ENCODE measurements around the gene INPP5A.

The INPP5A gene

DNA sequence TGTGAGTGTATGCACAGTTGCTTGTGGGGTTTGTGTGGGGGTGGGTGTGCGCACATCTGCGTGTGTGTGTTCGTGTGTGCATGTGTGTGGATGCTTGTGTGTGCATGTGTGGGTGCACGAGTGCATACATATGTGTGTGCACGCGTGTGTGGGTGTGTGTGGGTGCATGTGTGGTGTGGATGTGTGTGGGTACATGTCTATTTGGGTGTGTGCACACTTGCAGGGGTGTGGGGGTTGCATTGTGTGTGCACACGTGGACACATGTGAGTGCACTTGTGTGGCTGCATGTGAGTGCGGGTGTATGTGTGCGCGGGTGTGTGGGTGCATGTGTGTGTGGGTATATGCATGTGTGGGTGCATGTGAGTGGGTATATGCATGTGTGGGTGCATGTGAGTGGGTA, 174.7 kb downstream of the INPP5A start:
- no peak for DNase-seq

DNA sequence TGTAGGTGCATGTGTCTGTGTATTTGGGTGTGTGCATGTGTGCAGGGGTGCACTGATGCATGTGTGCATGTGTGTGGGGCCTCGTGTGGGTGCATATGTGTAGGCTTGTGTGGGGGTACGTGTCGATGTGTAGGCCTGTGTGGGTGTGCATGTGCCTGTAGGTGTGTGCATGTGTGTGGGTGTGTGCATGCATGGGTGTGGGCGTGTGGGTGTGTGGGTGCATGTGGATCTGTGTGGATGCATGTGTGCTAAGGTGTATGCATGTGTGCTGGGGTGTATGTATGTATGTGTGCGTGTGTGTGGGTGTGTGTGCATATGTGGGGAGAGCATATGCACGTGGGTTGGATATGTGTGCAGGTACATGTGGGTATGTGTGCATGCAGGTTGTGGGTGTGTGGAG, 175.2 kb downstream of the INPP5A start:
- no peak for DNase-seq

DNA sequence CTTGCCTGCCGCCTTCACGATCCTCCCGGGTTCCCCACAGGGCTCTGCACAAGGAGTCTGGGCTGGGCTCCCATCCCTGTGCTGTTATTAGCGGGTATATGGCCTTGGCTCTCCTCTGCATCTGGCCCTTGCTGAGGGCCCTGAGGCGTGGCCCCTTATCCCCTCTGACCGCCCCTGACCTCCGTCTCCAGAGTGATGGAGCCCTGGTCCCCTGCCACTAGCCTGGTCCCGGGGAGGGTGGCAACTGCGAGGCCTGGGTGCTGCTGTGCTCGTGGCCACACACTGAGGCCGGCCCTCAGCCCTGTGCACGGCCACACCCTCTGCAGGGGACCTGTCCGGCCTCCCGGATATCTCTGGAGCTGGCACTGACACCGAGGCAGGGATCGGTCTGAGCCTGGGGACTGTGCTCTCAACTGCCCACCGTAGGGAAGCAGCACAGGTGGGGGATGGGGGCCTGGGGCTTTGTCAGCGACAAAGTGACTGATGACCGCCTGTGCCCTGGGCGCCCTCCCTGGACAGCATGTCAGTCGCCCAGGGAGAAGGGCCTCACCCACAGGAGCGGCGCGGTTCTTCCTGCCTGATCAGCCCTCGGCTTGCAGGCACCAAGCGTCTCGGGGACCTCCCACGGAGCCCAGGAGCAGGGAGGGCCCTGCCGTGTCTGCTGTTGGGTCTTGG, 176.0 kb downstream of the INPP5A start:
- no peak for DNase-seq

DNA sequence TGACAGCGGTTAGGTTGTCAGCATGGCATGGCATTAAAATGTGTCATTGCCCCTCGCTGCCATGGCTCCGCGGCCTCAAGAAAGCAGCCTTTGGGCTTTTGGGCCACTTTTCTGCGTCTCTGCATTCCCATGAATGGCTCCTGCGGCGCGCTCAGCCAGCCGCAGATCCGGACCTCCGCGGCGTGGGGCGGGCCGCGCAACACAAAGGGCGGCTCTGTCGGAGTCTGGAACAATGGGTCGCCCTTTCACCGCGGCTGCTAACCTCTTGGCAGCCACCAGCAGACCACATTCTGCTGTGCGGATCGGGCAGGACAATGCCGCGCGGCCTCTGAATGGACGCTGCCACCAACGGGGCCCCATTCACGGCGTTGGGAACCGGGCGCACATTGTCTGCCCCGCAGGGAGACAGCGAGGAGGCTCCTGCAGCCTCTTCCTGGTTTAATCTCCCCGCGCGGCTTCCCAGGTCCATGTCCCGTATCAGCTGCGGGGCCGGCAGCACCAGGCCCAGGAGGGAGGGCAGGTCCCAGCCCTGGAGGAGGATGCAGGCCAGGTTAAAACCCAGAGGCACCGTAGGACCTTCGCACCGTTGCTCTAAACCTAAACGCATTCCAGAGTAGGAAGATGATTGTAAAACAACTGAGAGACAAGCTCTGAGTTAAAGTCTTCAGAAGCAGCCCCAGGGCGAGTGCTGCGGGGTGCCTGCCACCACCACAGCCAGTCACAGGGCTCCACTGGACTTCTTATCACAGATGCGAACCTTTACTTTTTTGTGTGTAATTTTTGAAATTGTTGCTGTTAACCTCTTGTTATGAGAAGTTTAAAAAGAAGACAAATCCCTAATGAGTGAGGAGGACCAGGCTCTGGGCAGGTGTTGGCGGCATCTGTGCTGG, 176.8 kb downstream of the INPP5A start:
- DNase-seq = no peak

DNA sequence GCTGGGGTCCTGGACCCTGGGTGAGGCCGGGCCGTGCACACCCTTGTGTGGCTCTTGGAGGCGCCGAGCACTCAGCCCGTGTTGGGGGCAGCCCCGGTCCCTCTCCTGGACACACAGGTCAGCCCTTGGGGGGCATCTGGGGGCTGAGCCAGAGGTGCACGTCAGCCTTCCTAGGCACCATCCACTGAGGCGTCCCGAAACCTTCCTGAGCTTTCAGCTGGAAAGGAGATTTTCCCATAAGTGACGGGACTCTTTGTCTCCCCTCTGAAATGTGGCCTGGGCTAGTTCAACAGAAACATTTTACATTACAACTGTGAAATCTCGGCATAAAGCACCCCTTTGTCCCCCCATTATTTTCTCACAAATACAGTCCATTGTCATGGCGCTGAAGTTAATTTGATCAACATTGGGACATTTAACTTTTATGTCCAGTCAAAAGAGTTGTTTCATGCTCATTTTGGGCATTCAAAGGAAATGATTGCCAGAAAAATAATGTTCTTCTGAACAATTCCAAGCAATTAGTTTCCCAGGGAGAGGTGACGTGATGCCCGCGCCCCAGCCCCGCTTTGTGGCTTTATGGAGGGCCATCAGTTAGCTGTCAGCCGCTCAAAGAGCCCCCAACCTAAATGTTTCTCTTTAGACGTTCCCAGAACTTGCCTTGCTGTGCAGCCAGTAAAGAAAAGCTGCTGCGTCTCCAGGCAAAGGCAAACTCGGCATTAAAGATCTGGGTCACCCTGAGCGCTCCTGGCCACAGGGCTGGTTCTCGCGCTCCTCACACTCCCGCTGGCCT, 177.6 kb downstream of the INPP5A start:
- DNase-seq = no peak

DNA sequence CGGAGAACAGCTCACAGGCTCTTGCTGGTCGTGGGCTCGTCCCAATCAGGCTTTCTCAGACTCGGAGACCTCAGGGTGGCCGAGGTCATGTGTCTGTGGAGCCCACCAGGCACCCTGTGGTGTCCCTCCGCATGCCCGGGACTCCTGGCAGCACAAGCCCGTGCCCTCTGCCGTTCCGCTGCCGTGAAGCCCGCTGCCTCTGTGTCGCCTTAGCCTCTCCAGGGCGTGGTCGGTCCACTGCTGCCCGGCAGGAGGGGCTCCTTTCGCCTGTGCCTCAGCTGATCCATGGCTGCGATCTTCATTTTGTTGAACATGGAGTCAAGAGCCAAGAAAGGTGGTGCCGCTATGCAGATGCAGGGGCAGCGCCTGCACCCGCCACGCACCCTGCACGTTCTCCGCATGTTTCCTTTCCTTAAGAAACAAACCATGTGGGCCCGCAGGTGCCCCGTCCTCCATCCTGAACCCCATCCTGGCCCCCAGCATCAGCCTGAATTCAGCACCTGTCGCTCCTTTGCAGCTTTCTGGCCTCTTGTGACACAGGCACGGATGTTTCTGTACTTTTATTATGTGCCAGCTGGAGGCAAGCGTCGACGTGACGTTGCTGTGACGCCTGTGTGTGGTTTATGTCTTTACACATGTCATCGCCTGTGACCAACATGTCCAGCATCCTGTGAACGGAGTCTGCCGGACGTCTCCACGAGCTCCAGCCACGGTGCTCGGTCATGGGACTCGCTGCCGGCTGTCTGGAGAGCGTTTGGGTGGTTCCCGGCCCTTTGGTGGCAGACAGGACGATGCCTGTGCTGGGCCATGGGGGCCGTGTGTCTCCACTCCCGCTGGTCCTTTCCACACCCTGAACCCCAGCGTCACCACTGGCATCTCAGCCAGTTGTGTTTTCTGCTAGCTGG, 178.4 kb downstream of the INPP5A start:
- no peak for DNase-seq

DNA sequence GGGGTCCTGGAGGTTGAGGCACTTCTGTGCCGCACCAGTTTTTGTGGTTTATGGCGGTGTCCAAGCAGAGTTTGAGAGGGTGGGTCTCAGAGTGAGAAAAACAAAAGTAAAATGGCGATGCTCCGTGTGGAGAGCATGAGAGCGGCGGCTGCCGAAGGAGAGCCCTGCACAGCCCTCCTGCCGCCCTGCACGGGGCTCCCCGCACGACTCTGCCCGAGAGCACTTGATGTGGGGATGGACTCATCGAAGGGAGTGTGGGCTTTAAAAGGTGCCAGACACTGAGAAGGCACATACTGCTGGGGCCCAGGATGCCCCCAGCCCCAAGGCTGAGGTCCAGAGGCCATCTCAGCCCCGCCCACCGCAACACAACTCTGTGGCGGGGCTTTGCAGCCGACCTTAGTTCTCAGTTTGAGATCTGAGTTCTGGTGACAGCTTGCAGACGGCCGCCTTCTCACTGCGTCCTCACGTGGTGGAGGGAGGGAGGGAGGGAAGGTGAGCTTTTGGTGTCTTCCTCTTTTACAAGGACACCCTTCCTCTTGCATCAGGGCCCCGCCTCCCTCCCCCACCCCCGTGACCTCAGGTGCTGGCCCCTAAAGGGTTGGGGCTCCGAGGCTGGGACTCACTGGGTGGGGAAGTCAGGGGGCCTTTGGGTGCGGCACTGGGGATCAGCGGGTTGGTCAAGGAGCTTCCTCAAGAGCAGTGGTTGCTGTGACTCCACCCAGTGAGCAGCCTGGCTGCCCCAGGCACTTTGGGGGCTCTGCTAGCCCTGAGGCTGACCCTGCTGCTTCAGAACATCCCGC, 179.3 kb downstream of the INPP5A start:
- DNase-seq = no peak

DNA sequence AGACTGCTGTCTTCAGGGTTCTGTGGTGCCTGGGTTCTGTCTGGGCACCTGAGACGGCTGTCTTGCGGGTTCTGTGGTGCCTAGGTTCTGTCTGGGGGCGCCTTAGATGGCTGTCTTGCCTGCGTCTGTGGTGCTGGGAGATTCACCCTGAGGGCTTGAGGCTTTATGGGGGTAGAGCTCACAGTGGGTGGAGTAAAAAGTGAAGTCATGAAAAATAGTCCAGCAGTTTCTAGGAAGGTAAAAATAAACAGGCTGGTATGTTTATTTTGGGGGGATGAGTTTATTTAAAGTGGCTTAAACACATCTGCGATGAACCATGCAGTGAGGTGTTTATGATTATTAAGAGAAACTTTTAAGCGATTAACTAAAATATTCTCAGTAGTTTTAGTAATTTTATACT, 184.1 kb downstream of the INPP5A start:
- DNase-seq = no peak

DNA sequence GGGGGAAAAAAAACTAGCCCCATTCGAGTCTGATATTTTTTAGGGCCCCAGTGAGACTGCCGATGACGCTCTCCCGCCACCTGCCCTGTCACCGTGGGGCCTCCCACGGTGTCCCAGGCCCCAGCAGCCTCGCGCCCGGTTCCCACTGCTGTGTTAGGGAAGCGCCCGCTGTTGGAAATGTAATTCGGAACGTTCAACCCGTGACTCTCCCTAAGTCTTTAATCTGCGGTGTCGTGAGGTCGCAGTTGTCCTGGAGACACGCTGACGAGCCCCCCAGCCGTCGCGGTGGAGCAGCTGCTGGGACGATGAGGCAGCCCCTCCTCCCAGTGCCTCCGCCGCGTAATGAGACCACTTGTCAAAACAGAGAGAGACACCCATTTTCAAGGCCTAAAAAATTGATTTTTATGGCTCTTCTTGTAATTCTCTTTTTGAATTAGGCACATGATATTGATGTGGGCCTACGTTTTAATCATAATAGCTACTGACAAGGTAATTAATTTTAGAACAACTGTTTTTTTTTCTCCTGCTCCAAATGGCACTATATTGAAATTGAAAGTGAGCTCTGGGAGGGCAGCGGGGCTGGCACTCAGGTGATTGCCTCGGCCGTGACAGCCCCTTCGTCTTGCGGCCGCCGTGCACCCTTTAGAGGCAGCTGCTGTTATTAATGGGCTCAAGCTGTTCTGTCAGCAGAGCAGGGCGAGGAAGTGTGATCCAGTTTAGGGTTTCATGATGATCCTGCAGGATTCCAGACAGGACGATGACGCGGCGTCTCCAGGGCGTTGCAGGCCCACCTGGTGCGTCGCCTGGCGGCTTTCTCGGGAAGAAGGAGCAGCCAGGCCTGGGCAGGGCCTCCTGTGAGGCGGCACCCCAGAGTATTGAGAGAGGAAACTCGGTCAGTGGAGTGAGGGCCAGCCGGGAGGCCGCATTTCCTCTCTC, 185.1 kb downstream of the INPP5A start:
- no peak for DNase-seq

DNA sequence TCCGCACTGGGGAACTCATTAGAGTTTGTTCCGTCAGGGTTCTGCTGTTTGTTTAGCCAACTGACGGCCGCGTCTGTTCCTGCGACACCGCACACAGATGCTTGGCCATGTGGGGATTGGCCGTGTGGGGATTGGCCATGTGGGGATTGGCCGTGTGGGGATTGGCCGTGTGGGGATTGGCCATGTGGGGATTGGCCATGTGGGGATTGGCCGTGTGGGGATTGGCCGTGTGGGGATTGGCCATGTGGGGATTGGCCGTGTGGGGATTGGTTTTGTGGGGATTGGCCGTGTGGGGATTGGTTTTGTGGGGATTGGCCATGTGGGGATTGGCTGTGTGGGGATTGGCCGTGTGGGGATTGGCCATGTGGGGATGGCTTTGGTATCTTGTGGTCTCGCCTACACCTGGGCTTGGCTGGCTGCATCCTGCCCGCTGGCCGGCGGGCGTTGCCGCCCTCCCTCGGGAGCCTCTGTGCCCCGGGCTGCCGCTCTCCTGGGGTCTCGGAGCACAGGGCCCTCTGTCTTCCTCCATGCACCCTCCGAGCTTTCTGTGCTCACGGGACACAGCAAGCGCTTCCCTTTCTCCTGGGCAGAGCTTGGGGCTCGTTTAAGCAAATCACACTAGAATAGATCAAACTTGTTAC, 185.9 kb downstream of the INPP5A start:
- DNase-seq = no peak

DNA sequence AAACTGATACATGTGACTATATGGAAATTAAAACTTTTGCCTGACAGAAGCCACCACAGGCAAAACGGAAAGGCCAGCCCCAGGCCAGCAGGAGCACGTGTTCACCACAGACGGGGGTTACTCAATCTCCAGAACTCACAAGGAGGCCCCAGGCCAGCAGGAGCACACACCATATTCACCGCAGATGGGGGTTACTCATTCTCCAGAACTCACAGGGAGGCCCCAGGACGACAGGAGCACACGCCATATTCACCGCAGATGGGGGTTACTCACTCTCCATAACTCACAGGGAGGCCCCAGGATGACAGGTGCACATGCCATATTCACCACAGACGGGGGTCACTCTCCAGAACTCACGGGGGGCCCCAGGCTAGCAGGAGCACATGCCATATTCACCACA, 186.9 kb downstream of the INPP5A start:
- DNase-seq = no peak

DNA sequence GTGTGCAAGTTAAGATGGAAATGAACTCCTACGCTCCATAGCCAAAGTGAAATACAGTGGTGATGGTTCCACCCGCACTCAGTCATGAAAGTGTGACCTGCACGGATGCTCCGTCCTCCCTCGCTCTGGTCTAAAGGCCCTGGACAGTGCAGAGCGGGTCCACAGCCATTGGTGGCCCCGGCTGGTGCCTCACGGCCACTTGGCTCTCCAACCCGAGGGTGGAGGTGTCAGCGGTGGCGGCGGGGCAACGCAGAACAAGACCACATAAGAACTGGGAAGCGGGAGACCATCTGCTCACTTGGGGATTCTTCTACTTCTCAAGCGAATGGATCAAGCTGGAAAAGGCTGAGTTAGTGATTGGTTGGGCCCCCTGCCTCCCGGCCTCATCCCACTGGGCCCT, 187.6 kb downstream of the INPP5A start:
- no peak for DNase-seq

DNA sequence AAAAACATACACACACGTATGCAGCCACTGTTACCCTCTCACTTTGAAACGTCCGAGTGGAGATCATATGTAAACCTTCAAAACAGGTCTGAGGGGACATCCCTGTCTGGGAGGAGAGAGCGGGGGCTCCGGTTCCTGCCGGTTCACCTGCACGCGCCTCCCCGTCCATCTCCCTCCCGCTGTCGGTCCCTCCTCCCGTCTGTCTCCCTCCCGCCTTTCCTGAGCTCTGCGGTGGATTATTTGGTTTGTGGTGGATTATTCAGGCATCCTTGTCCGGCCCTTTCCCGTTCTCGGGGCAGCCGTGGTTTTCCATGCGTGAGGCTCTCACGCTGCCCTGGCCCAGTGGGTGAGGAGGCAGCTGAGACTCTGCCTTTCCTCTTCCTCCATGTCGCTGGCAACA, 188.6 kb downstream of the INPP5A start:
- no peak for DNase-seq

DNA sequence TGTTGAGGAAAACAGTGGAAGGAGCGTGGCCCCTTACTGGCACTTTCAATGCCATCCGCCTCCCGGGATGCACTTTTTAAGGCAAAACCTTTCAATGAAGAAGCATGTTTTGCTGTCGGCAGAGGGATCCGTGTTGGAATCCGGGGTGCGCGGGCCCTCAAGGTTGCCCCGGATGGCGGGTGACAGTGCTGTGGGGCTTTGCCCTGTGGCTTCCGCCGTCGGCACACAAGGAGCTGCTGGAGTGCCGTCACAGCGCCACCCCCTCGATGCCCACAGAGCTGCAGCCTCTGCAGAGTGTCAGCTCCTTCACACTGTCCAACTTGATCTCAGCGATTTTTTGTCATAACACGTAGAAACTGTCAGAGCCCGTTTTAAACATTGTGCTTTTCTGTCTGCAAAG, 189.4 kb downstream of the INPP5A start:
- no peak for DNase-seq

DNA sequence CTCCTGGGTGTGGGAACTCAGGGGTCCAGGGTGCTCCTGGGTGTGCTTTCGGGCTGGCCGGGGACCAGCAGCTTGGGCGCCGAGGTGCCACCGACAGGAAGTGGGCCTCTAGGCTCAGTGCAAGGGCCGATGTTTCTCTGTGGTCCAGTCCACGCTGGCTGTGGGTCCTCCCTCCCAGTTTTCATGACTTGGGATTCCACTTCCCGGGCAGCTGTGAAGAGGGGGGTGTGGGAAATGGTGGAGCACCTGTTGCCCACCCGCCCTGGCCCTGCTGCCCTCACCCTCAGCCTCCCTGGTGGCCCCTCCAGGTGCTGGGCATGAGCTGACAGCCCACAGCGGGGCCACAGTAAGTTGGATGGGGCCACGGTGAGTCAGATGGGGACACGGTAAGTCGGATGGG, 189.8 kb downstream of the INPP5A start:
- no peak for DNase-seq

DNA sequence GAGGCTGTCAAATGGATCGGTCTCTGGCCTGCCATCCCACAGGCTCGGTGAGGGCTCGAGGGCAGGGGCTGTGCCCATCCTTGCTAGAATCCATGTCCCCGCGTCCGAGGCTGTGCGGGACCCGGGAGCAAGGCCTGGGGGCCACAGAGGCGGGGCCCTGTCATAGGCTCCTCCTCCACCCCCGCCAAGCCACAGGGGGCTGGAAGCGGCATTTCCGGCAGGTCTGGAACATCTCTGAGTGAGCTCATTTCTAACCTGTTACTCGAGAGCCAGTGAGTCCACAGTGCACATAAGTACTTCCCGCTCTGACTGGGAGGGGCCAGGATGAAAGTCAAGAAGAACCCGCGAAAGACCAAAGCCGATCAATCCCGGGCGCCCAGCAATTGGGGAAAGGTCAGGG, 190.7 kb downstream of the INPP5A start:
- no peak for DNase-seq

DNA sequence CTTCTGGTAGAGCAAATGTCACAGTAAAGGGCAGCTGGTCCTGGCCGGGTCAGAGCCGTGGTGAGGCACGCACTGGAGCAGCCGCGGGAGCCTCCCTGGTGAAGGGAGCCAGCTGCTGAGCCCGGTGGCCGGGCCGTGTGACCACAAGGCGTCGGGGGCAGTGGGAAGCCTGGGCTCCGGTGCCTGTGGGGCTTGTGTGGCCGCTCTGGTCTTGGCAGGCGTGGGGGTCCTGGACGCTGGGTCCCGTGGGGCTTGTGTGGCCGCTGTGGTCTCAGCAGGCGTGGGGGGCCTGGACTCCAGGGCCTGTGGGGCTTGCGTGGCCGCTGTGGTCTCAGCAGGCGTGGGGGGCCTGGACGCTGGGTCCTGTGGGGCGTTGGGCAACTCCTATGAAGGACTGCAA, 191.2 kb downstream of the INPP5A start:
- no peak for DNase-seq

DNA sequence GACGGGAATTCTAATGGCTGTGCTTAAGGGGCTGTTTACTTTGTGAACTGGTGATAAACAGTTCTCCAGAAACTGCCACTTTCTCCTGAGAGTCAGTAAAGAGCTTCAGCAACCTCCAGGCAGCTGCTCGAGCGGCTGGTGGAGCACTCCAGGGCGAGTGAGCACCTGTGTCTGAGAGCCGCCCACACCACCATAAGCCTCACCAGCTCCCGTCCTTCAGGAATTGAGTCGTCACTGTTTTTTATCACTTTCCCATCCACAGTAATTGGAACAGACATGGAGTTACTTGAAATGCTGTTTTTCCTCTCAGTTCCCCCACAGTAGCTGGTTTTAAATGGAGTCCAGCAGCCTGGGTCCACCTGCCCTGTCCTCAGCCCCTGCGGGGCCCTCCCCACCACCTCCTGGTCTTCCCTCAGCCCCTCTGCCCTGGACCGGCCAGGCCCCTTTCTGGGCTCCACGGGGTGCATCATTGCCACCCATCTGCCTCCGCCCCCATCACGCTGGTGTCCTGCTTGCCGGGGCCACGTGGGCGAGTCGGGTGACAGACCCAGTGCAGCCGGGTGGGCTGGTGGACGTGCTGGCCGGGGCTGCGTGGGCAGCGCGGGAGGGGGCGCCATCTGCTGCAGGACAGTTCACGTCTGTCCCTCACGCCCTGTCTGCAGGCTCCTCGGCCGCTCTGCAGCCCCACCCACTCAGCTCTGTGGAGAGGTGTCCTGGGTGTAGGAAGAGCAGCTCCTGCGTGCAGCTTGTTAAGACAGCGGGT, 192.4 kb downstream of the INPP5A start:
- DNase-seq = no peak

DNA sequence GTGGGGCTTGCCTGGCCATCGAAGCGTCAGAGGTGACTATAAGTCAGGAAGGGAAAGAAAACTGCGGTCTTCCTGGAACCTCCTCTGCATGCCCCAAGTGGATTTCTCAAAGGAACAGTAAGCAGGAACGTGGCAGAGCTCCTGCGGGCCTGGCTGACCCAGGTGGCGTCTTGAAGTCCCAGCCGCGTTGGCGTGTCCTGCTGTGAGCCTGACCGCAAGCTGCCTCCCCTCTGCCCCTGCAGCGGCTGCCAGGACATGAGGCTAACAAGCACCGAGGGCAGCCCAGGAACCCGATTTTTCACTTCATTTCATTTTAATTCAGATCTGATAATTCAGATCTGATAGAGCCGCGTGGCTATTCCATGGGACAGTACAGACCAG, 193.0 kb downstream of the INPP5A start:
- no peak for DNase-seq

Measured in activated effector memory CD4-positive, alpha-beta T cell treated with Interleukin-2 at 50 U/mL for 16 hours (primary cell).